ENCODE data around the gene AQP2.
A peak's percentile ranks its signal among the peaks of the same experiment; 100 is the strongest.

AQP2 gene

DNA sequence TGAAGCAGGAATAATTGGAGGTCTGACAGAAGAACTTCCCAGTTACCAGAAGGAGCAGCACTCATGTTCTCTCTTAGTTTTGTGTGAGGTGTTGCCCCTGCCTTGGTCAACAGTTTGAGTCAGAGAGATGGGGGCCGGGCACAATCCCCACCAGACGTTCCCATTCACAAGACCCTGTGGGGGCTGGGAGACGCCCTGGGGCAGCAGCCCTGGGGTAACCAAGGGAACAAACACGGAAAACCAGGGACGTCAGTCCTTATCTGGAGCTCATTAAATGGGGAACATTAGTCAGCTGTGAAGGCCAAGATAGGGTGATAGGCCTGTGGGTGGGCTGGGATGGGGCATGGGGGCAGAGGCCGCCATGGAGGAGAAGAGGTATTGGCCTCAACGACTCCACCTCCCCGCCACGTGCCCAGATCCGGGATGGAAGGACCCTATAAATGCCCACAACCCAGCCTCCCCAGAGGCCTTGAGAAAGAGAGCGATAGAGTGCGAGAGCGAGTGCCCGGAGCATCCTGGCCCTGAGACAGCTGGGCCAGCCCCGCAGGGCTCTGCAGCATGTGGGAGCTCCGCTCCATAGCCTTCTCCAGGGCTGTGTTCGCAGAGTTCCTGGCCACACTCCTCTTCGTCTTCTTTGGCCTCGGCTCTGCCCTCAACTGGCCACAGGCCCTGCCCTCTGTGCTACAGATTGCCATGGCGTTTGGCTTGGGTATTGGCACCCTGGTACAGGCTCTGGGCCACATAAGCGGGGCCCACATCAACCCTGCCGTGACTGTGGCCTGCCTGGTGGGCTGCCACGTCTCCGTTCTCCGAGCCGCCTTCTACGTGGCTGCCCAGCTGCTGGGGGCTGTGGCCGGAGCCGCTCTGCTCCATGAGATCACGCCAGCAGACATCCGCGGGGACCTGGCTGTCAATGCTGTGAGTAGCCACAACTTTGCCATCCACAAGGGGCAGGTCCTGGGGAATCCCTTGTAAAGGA, at the start of gene AQP2:
TSS of gene AQP2 (plus strand) at position 465 of the 979 bp plus-strand sequence. CDS start at position 559, 94 bp downstream.
- DNase-seq: no peak

GRCh38 chr12:49901026-49901425, 49.5 kb upstream of the AQP2 start:
- no peak for DNase-seq

- no peak for DNase-seq
Measured at GRCh38 chr12:49901986-49902385, 48.6 kb upstream of the AQP2 start.

- no peak for DNase-seq
Measured at GRCh38 chr12:49902399-49903350, 47.9 kb upstream of the AQP2 start.

GRCh38 chr12:49903351-49903699, 47.2 kb upstream of the AQP2 start:
- DNase-seq: no peak

- peak; percentile 86 for DNase-seq
Measured at GRCh38 chr12:49903700-49904423, 46.7 kb upstream of the AQP2 start, which contains the start of gene FAIM2. Gene FAIM2, minus strand, starts transcription at chr12:49903900. Its CDS starts 108 bp downstream, at chr12:49903792.

DNA sequence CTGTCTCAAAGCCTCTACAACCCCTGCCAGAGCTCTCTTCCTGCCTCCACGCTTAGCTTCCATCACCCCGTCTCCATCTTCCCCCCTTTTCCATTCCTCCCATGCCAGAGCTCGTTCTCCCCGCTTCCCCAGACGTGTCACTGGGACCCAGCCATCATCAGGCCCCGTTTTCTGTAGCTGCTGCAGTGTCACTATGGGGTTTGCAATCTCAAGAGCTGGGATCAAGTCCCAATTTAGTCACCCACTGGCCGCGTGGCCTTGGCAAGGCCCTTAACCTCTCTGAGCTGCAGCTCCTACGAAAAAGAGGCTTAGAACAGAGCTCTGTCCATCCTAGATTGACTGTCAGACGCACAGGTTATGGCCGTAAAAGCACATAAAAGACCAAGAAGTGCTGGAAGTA, 45.9 kb upstream of the AQP2 start:
- no peak for DNase-seq

DNA sequence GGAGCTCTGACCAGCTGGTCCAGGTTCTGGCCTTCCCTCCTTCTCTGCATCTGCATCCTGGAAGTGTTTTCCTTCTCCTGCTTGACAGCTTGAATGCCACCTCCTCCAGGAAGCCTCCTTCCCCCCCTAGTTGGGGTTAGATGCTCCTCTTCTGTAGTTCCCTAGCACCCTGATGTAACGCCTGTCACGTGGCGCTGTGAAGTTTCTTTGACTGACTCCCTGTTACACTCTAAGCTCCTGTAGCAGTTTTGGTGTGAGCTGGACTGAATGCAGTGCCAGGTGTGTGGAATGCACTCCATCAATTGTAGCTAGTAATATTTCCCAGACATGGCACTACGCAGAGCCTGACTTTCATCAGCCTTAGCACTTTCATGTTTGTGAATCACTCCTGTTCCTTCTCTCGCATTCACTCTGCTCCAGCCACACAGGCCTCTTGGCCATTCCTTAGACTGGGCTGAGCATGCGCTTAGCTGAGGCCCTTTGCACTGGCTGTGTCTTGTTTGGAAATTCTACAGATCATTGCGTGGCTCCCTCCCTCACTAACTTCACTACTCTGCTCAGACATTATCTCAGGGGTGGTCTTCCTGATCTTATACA, 44.7 kb upstream of the AQP2 start:
- no peak for DNase-seq

DNA sequence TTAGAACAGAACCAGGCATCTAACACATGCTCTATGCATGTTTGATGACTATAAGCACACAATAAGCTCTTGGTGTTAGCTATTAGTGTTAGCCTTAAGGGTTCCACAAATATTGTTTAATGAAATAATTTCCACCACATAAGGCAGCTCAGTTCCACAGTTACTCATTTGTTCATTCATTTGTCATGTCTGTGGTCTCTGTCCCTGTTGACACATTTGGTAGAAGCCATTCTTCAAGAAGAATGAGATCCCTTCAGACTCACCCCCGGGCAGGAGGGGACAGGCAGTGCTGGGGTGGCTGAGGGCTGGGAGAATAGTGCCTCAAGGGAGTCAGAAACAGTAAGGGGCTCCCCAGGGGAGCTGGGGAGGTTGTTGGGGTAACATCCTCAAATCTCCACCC, 43.2 kb upstream of the AQP2 start:
- DNase-seq: no peak

DNA sequence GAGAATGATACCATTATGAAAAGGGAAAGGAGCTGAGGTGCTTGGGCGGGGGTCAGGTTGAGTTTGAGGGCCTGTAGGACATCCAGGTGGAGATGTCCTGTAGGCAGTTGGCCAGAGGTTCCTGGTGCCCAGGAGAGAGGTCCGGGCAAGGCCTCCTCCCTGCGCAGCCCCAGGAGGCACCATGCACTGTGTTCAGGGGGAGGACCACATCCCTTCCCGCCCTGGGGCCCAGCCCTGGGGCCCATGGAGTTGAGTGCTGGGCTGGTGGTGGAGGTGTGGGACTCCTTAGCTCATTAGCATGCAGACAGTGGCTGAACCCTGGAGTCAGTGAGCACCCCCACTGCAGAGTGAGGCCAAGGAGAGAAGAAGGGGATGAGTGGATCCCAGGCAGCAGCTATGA, 41.2 kb upstream of the AQP2 start:
- DNase-seq: no peak

DNA sequence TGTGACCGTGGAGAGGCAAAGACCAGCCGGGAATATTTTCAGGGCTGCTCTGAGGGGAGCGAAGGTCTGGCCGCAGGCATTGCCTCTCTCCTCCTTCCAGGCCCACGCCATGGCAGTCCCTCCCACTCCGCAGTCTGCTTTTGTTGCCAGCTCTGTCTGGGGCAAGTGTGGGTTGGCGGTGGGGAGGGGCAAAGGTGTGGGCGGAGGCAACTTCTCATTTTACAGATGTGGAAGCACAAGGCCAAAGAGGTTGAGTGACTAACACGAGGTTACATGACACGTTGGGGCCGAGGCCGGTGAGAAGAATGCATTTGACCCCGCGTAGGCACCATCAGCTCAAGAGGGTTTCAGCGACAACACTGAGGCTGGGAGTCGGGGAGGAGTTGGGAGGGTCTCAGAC, 40.7 kb upstream of the AQP2 start:
- DNase-seq: no peak

DNA sequence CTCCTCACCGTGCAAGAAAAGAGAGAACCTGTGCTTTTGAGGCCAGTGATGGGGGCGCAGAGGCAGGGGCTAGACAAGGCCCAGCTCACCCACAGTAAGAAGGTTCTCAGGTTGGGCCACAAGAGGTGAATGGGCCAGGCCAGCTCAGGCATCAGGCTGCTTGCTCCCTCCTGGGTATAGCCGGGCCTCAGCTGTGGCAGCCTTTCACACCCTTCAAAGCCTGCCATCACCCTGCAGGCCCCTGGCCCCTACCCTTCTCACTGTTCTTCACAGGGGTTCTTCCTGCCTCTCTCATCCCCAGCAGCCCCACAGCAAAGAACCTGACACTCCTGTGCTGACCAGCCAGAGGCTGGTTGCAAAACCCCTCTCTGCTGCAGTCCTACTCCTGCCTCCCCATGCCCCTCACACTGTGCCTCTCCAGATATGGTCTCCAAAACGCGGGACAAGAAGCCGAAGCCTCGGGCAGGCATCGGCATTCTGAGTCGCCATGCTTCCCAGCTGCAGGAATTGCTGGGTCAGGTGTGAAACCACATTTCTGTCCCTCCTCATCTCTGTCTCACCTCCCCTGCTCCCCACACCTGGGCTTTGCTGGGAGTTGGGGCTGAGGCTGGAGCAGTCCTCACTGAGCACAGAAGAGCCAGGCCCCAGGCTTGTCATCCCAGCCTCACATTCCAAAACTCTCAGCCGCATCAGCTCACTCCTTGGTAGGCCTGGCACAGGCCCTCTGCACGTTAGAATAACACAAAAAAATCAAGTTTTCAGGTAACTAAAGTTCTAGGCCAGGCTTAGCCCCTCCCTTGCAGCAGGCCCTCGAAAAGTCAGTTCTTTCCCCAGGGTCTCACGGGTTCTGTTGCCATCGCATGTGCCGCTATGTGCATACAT, 40.0 kb upstream of the AQP2 start:
- no peak for DNase-seq

DNA sequence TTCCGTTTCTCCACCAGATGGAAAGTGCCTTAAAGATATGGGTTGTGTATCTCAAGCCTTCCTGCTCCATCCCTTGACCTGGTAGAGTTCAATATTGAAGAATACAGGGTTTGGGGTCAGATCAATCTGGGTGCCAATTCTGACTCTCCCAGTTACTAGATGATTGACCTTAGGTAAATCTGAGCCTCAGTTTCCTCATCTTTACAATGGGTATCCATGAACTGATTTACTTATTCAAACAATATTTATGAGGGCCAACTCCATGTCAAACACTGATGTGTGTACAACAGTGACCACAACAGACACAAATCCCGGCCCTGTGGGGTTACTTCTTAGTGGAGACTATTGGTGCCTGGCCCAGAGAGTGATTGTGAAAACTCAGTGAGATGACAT, 39.3 kb upstream of the AQP2 start:
- DNase-seq: no peak

GRCh38 chr12:49912345-49913255, 37.9 kb upstream of the AQP2 start:
- no peak for DNase-seq

DNA sequence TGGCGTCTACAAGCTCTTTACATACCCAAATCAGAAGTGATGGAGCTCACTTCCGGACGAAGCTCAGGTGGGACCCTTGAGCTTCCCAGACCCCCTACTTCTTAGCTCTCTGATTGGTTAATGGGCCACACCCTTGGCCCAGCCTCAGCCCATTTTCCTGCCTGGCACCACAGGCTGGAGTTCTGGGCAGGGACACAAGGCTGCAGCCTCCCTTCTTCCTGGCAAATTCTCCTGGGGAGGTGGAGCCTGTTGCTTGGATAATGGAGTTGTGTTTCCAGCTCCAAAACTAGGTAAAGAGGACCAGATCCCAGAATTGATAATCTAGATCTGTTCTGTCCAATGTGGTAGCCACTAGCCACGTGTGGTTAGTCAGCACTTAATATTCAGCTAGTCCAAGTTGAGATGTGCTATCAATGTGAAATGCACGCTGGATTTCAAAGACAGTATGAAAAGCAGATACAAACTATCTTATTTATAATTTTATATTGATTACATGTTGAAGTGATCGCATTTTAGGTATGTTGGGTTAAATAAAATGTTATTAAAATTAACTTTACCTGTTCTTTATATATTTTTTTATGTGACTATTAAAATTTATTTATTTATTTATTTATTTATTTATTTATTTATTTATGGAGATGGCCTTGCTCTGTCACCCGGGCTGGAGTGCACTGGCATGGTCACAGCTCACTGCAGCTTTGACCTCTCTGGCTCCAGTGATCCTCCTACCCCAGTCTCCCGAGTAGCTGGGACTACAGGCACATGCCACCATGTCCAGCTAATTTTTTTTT, 34.2 kb upstream of the AQP2 start:
- no peak for DNase-seq

GRCh38 chr12:49917166-49917787, 33.3 kb upstream of the AQP2 start:
- DNase-seq: no peak

GRCh38 chr12:49917788-49918173, 32.8 kb upstream of the AQP2 start:
- no peak for DNase-seq

DNA sequence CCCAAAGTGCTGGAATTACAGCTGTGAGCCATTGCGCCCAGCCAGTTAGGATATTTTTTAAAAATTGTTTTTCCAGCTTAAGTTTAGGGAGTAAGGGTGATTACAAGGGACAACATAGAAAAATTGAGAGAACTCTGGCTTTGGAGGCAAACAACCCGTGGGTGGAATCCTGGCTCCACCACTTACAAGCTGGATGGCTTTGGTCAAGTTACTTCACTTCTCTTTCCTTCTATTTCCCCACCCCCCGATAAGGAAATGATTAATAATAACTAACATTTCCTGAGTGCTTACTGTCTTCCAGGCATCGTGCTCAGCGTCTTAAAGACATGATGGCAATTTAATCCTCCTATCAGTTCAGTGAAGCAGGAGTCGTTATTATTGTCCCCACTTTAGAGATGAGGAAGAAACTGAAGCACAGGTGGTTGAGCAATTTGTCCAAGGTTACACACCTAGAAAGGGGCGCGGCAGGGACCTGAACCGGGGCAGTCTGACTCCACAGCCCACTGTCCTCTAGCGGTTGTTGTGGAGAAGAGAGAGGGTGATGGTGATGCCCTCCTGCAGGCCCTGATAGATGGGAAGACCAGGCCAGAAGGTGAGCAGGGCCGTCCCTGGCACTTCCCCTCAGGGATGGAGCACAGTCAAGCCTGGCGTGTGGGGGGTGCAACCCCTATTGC, 30.2 kb upstream of the AQP2 start:
- DNase-seq: no peak
